GM18868 (cell line): Measurements from ENCODE around the gene ATG12.
"Not testable (repeated sequence)": the region's sequence is repeated elsewhere in the genome, so short reads cannot be mapped to it uniquely, and the experiment has no call there.

Source experiments
- ATAC-seq: cut with Tn5 transposase; IDR thresholded peaks from one replicate; pipeline ENCODE4 v1.9.1; 2021; ENCODE audit warnings: mild to moderate bottlenecking, moderate library complexity; ENCODE audit not compliant: unreplicated experiment

ATG12 gene

GRCh38 chr5:115808066-115808465, 33.3 kb downstream of the ATG12 start:
- ATAC-seq: not testable (repeated sequence)

GRCh38 chr5:115807654-115808052, 33.7 kb downstream of the ATG12 start:
- no peak for ATAC-seq

DNA sequence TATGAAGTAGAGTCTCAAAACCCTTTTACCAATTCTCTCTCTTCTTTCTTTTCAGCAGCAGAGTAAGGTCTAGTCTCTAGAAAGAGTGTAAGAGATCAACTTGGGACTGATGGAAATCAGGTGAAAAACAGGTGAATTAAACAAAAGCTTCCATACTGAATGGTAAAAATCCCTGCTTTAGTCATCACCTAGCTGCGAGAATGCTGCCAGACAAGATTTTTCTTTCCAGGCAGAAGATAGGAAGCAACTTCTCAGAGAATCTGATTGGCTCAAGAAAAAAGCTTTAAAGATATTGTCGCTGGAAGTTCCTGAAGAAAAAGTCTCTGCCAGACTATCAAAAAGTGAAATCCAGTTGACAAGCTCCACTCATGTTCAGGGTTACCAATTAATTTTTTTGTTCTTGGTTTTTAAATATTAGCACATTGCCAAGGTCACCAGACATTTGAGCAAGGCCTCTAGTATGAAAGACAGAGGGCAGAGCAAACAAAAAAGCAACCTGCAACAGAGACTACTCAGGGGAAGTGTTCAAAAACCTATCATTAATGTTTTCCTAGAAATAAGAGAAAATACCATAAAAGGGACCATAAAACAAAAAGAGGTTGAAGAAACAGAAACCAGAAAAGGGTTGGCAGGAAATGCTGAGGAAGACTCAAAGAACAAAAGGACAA, 34.2 kb downstream of the ATG12 start:
- ATAC-seq: no peak

- no peak for ATAC-seq
Measured at GRCh38 chr5:115801984-115802383, 39.4 kb downstream of the ATG12 start.

GRCh38 chr5:115801152-115801551, 40.2 kb downstream of the ATG12 start:
- ATAC-seq: no peak

DNA sequence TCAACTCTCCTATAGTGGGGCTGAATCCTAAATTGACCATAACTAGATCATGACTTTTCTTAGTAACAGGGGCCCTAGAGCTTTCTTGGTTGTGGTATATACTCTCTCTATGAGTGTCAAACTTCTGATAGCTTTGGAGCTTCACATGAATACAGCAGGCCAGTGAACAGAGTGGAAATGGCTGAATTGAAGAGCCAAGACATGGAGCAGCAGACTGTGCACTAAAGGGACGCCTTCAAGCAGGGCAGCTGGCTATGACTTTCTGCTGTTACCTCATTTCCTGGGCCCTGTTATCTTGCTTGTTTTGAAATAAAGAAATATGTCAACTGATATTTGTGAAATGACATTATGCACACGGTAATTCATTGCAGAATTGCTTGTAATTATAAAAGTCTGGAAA, 41.3 kb downstream of the ATG12 start:
- no peak for ATAC-seq

- ATAC-seq: no peak
Measured at GRCh38 chr5:115798252-115798651, 43.1 kb downstream of the ATG12 start.

DNA sequence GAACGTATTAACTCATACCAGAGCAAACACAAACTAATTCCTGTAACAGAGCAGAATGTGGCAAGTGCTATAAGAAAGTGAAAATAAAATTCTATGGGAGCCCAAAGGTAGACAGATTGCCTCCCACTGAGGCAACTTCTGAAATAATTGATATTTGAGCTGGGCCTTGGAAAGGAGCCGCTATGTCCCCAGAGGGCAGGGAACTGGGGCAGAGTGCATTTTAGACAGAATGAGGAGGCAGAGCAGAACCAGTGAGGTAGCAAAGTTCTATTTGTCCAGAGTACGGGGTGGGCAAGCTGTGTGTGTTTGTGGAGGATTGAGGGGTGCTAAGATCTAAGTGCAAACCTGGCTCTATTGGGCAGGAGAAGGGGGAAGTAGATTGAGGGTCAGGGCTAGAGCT, 44.7 kb downstream of the ATG12 start:
- no peak for ATAC-seq

- no peak for ATAC-seq
Measured at GRCh38 chr5:115795700-115796099, 45.7 kb downstream of the ATG12 start.

- no peak for ATAC-seq
Measured at GRCh38 chr5:115788440-115788839, 52.9 kb downstream of the ATG12 start.

GRCh38 chr5:115787426-115787825, 53.9 kb downstream of the ATG12 start:
- no peak for ATAC-seq

DNA sequence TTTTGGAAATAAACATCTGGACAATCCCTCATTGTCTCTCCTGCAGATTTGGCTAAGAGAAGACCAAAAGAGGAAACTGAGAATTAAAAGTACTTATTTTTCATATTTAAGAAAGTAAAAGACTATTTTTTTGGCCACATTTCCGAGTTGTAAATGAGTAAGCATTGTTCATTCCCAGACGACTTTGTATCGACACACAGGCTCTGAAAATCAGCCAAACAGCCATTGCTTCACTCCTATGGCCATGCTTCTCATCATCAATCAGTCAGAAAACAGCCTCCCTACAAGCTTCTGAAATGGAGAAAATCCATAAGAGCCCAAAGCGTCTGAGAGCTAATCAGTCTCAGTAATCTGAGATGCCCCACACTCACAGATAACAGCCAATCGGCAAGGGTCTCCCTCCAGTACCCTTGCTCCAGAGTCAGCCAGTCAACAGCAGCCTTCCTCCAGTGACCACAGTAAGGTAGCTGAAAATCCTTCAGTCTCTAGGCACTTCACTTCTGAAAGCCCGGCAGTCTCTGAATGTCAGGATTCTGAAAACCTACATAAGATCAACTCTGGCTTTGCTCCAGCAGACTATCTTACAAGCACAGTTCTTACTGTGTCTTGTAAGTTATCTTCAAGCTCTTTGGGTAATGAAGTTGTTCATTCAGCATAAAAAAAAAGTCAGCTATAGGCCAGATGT, 55.8 kb downstream of the ATG12 start:
- no peak for ATAC-seq

DNA sequence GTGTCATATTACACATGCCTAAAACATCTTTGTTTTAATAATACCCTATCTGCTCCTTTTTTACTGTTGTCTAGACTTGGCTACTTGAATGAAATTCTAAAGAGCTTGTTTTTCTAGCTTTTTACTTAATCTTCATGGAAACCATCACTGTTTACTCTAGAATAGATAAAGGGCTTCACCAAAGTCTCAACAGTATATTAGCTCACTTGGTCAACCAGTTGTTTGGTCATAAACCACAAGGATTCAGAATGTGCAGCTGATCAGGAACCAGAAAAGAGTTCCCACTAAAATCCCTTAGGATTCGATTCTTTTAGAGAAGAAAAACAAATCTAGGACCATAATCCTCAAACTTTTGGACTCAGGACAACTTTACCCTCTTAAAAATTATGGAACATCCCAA, 62.9 kb downstream of the ATG12 start:
- ATAC-seq: no peak
